OCI-LY7 (cell line): Measurements from ENCODE around the gene RRAD. TPM values are rescaled to one million over a fixed set of nuclear protein-coding genes. Genes with fewer than 3 reads are reported as not detected.

Experiments used
- BruUV-seq: library from RNA; stranded (reverse); fragments of 400-500 nt; replicated peaks from 2 replicates; lab custom pipeline; 2021; lab: Mats Ljungman, UMichigan
- CTCF ChIA-PET: fragments of 300-600 bp; sonication (Branson Sonifier 250); formaldehyde crosslinking; loops from one replicate; lab custom pipeline; 2022; ENCODE audit warnings: antibody characterized with exemption; ENCODE audit not compliant: unreplicated experiment; lab: Charles Lee
- POLR2A ChIA-PET: fragments of 300-600 bp; sonication (Branson Sonifier 250); formaldehyde crosslinking; loops from one replicate; lab custom pipeline; 2022; ENCODE audit warnings: antibody characterized with exemption; lab: Charles Lee
- DNase-seq: peaks from one replicate; pipeline ENCODE4 v3.0.0-alpha.2; 2015; ENCODE audit warnings: low spot score
- H2AFZ ChIP-seq: fragments of 200-600 bp; sonication (generic), shearing (Covaris generic); 2 replicates; pipeline ENCODE4 v1.6.1; 2014; ENCODE audit warnings: mild to moderate bottlenecking, antibody characterized with exemption, low read length, moderate library complexity
- H3K27ac ChIP-seq: fragments of 200-600 bp; sonication (generic); 2 replicates; pipeline ENCODE4 v1.5.1; 2014; ENCODE audit warnings: mixed run types, low read depth, mild to moderate bottlenecking, moderate library complexity, low read length, inconsistent platforms; ENCODE audit not compliant: poor library complexity, severe bottlenecking
- H3K36me3 ChIP-seq: fragments of 200-600 bp; sonication (generic); 2 replicates; pipeline ENCODE4 v1.6.1; 2014; ENCODE audit warnings: mild to moderate bottlenecking, antibody characterized with exemption, low read length, moderate library complexity, mixed read lengths; ENCODE audit not compliant: insufficient read depth
- H3K4me1 ChIP-seq: fragments of 200-600 bp; sonication (generic); 2 replicates; pipeline ENCODE4 v1.5.1; 2014; ENCODE audit warnings: mild to moderate bottlenecking, low read length; ENCODE audit not compliant: insufficient read depth, poor library complexity, severe bottlenecking
- H3K4me2 ChIP-seq: fragments of 200-600 bp; sonication (generic); 2 replicates; pipeline ENCODE4 v1.6.1; 2014; ENCODE audit warnings: mild to moderate bottlenecking, low read length
- H3K4me3 ChIP-seq: fragments of 200-600 bp; sonication (generic); 2 replicates; pipeline ENCODE4 v1.5.1; 2014; ENCODE audit warnings: mild to moderate bottlenecking, low read depth, low read length; ENCODE audit not compliant: poor library complexity, severe bottlenecking
- H3K79me2 ChIP-seq: fragments of 200-600 bp; sonication (generic); 2 replicates; pipeline ENCODE4 v1.6.1; 2016; ENCODE audit warnings: low read depth, mild to moderate bottlenecking, low read length, moderate library complexity, mixed read lengths; ENCODE audit not compliant: insufficient read depth
- H3K9me2 ChIP-seq: fragments of 200-600 bp; sonication (generic); 2 replicates; pipeline ENCODE4 v1.6.1; 2016; ENCODE audit warnings: mild to moderate bottlenecking, low read length, mixed read lengths; ENCODE audit not compliant: insufficient read depth
- H3K9me3 ChIP-seq: fragments of 200-600 bp; sonication (generic); 2 replicates; pipeline ENCODE4 v1.6.1; 2014; ENCODE audit warnings: mild to moderate bottlenecking, mixed run types, low read length, mixed read lengths
- H4K20me1 ChIP-seq: fragments of 200-600 bp; sonication (generic); 2 replicates; pipeline ENCODE4 v1.6.1; 2014; ENCODE audit warnings: mild to moderate bottlenecking, antibody characterized with exemption, low read length, moderate library complexity, mixed read lengths; ENCODE audit not compliant: insufficient read depth
- EZH2phosphoT487 ChIP-seq: fragments of 200-600 bp; sonication (generic); IDR thresholded peaks from 2 replicates; pipeline ENCODE4 v1.6.1; 2018; ENCODE audit warnings: low read depth, borderline replicate concordance, mild to moderate bottlenecking, mixed run types, antibody characterized with exemption, low read length, moderate library complexity, mixed read lengths
- intact Hi-C: fragments of 100-400 bp; cut with micrococcal nuclease; formaldehyde crosslinking; loops from one replicate; pipeline ENCODE4 v1.10.0; 2022; ENCODE audit not compliant: unreplicated experiment
- total RNA-seq, 2 experiments: library from RNA; depleted of rRNA in 1 of 2; stranded (reverse); fragments of >200 nt in 1 of 2; shearing (Covaris generic) in 1 of 2; gene quantifications; 2 replicates each; pipeline ENCODE4 v1.2.3, GENCODE V29; 2014 to 2022
- TF ChIP-seq, protein P1 (sequence below): fragments of 200-600 bp; sonication (generic); conservative IDR thresholded peaks from 2 replicates; pipeline ENCODE4 v1.5.1; 2014; ENCODE audit warnings: mild to moderate bottlenecking, antibody characterized with exemption, low read length, moderate library complexity, mixed read lengths

RRAD gene
- total RNA-seq, 2 experiments from 2014 or later = 0.09 TPM; not detected in 1

DNA sequence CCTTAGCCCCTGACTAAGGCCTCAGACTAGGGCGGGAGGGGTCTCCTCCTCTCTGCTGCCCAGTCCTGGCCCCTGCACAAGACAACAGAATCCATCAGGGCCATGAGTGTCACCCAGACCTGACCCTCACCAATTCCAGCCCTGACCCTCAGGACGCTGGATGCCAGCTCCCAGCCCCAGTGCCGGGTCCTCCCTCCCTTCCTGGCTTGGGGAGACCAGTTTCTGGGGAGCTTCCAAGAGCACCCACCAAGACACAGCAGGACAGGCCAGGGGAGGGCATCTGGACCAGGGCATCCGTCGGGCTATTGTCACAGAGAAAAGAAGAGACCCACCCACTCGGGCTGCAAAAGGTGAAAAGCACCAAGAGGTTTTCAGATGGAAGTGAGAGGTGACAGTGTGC, 48.4 kb upstream of the RRAD start:
- no peak overlapping the region for H3K4me3 ChIP-seq
- intact Hi-C loops = no loop called here
- no peaks in the 10 kb centered on the region for H3K36me3 ChIP-seq
- no peaks in the 10 kb centered on the region for H3K79me2 ChIP-seq
- no peaks in the 10 kb centered on the region for H4K20me1 ChIP-seq
- ChIA-PET CTCF (interaction anchor here (0.6 kb wide), 1 partner anchor 223 kb away, joined by 7 read pairs; no protein-coding TSS in a partner anchor), POLR2A (no interaction called here)
- no peaks in the 10 kb centered on the region for H3K9me2 ChIP-seq
- H3K4me1 ChIP-seq = no peaks in the 10 kb centered on the region
- H2AFZ ChIP-seq = no peak overlapping the region
- H3K27ac ChIP-seq = no peak overlapping the region
- no peak overlapping the region for H3K4me2 ChIP-seq
- DNase-seq = no peak
- no peaks in the 10 kb centered on the region for H3K9me3 ChIP-seq
- no TSS peak for BruUV-seq
- TF ChIP-seq, protein P1, sequence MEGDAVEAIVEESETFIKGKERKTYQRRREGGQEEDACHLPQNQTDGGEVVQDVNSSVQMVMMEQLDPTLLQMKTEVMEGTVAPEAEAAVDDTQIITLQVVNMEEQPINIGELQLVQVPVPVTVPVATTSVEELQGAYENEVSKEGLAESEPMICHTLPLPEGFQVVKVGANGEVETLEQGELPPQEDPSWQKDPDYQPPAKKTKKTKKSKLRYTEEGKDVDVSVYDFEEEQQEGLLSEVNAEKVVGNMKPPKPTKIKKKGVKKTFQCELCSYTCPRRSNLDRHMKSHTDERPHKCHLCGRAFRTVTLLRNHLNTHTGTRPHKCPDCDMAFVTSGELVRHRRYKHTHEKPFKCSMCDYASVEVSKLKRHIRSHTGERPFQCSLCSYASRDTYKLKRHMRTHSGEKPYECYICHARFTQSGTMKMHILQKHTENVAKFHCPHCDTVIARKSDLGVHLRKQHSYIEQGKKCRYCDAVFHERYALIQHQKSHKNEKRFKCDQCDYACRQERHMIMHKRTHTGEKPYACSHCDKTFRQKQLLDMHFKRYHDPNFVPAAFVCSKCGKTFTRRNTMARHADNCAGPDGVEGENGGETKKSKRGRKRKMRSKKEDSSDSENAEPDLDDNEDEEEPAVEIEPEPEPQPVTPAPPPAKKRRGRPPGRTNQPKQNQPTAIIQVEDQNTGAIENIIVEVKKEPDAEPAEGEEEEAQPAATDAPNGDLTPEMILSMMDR = no peak
- no peak for TF ChIP-seq EZH2phosphoT487

DNA sequence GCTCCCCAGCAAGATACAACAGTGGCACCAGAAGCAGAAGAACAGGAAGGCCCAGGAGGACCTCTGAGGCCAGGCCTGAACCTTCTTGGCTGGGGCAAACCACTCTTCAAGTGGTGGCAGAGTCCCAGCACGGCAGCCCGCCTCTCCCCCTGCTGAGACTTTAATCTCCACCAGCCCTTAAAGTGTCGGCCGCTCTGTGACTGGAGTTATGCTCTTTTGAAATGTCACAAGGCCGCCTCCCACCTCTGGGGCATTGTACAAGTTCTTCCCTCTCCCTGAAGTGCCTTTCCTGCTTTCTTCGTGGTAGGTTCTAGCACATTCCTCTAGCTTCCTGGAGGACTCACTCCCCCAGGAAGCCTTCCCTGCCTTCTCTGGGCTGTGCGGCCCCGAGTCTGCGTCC, 47.6 kb upstream of the RRAD start:
- H4K20me1 ChIP-seq = no peaks in the 10 kb centered on the region
- DNase-seq = no peak
- no peak overlapping the region for H3K4me2 ChIP-seq
- no peaks in the 10 kb centered on the region for H3K9me2 ChIP-seq
- H3K79me2 ChIP-seq = no peaks in the 10 kb centered on the region
- BruUV-seq = no TSS peak
- ChIA-PET POLR2A (no interaction called here), CTCF (no interaction called here)
- H2AFZ ChIP-seq = no peak overlapping the region
- no peak overlapping the region for H3K27ac ChIP-seq
- intact Hi-C loops = no loop called here
- no peaks in the 10 kb centered on the region for H3K9me3 ChIP-seq
- no peak overlapping the region for H3K4me3 ChIP-seq
- no peaks in the 10 kb centered on the region for H3K36me3 ChIP-seq
- no peaks in the 10 kb centered on the region for H3K4me1 ChIP-seq
- TF ChIP-seq, protein P1 = no peak
- TF ChIP-seq EZH2phosphoT487 = no peak

DNA sequence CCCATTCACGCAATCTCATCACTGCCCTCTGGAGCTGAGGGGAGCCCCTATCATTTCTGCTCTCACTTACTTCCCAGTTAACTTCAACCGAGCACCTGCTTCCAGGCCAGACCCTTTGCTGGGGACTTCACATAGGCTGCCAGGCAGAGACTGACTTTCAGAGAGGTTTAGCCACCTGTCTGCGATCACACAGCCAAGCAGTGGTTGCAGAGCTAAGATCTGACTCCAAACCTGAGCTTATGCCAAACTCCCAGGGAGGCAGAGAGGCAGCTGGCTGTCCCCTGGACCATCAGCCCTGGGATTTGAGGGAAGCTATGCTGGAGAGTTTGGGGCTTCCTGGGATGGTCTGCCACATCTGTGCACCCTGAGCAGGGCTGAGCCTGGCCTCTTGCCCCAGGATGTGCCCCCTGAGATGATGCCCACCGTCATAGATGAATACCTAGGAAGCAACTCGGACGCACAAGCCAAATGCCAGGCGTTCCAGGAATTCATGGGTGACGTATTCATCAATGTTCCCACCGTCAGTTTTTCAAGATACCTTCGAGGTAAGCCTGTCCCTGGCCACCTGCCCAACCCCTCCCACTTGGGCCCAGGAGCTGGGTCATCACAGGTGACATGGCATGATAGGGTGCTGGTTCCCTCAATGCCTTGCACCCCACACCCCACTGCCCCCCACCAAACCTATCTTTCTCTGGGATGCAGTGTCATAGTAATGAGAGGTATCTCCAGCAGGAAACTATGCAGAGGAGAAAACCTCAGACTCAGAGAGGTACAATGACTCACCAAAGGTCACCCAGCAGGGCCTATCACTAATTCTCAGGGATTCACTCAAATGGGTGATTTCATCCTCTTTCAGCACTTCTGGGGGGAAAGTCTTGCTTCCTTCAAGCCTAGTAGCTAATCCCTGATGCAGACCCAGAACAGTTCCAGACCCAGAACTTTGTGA, 45.7 kb upstream of the RRAD start:
- BruUV-seq = no TSS peak

More for the DNA sequence above, 45.7 kb upstream of the RRAD start:
- Histone ChIP-seq H3K4me3 (no peak overlapping the region), H4K20me1 (no peaks in the 10 kb centered on the region), H3K27ac (no peak overlapping the region), H3K36me3 (no peaks in the 10 kb centered on the region), H3K4me2 (no peak overlapping the region), H3K4me1 (no peaks in the 10 kb centered on the region), H3K9me2 (no peaks in the 10 kb centered on the region), H3K9me3 (no peaks in the 10 kb centered on the region), H3K79me2 (no peaks in the 10 kb centered on the region), H2AFZ (no peak overlapping the region)
- POLR2A ChIA-PET = interaction anchor here (0.6 kb wide), 1 partner anchor 183 kb away, joined by 6 read pairs; no protein-coding TSS in a partner anchor
- TF ChIP-seq, protein P1 = no peak
- no peak for TF ChIP-seq EZH2phosphoT487
- intact Hi-C loops = no loop called here
- no peak for DNase-seq
- CTCF ChIA-PET = no interaction called here
